GM12878 (cell line): ENCODE data around the gene IFRD2.

Experiments used
- EGR1 ChIP-seq, 2 experiments: IDR thresholded peaks; 1 replicate in 1 of 2; 2 replicates in 1 of 2; pipeline ENCODE4 v1.6.1; 2011 to 2012; ENCODE audit warnings: low read depth in 2 of 2, low read length in 2 of 2, borderline replicate concordance in 1 of 2, mild to moderate bottlenecking in 1 of 2, moderate library complexity in 1 of 2
- EZH2 ChIP-seq: IDR thresholded peaks from 2 replicates; pipeline ENCODE4 v1.6.1; 2012; ENCODE audit warnings: low read depth, mild to moderate bottlenecking, control low read depth, inconsistent platforms, low read length, borderline replicate concordance; ENCODE audit not compliant: control insufficient read depth
- NR2C2 ChIP-seq: IDR thresholded peaks from 2 replicates; pipeline ENCODE4 v1.6.1; 2011; ENCODE audit warnings: borderline replicate concordance, low read depth; ENCODE audit not compliant: control insufficient read depth, insufficient read length
- TARDBP ChIP-seq: IDR thresholded peaks from 2 replicates; pipeline ENCODE4 v1.6.1; 2016; ENCODE audit warnings: borderline replicate concordance
- ZNF274 ChIP-seq: IDR thresholded peaks from one replicate; pipeline ENCODE4 v1.8.0; 2011; ENCODE audit not compliant: insufficient read length, insufficient read depth

DNA sequence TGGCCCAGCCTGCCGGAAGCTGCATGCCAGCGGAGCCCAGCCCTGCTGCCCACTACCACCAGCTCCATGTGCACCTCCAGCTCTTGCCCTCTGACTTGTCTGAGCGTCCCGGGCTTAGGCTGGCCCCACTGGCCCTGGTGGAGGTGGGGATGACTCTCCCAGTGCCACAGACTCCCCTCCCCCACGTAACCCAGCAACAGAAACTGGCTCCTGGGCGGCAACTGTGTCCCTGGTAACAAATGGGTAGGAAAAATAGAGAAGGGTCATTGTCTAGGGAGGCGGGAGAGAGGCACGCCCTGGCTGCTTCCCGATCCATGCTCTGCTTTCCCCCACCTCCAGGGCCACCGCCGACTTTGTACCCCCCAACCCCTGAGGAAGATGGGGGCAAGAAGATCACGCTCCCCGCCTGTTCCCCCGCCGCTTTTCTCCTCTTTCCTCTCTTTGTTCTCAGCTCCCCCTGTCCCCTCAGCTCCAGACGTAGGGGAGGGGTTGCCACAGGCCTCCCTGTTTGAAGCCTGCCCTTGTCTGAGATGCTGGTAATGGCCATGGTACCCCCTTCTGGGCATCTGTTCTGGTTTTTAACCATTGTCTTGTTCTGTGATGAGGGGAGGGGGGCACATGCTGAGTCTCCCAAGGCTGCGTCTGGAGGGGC lies 34.1 kb downstream of the IFRD2 start:
- TF ChIP-seq EGR1 (IDR thresholded peaks at IDR 0.05; ENCODE audit: borderline replicate concordance in 1 of 2, low read depth in 2 of 2, low read length in 2 of 2) (no peak), TARDBP (no peak), ZNF274 (no peak), NR2C2 (no peak), EZH2 (no peak)
